ENCODE data around the gene SH3PXD2A.

GRCh38 chr10:103803941-103804340 lies 51.4 kb downstream of the SH3PXD2A start:
- no peak for TF ChIP-seq POLR2A (IDR thresholded peaks at IDR 0.05; ENCODE audit: low read length)
- no peak for TF ChIP-seq GATA1 (IDR thresholded peaks at IDR 0.05; ENCODE audit: low read depth, low read length)
